Activated T-cell treated with anti-CD3 and anti-CD28 coated beads for 1 hour (primary cell): Measurements from ENCODE around the gene PLCB1.
"Not testable (repeated sequence)": the region's sequence is repeated elsewhere in the genome, so short reads cannot be mapped to it uniquely, and the experiment has no call there.

Experiments used
- DNase-seq: peaks from one replicate; pipeline ENCODE4 v3.0.0-alpha.2; 2020; ENCODE audit warnings: low read depth

The PLCB1 gene

GRCh38 chr20:8156235-8157079, 24.4 kb downstream of the PLCB1 start:
- DNase-seq, result no peak

GRCh38 chr20:8159217-8159616, 27.2 kb downstream of the PLCB1 start:
- DNase-seq, result not testable (repeated sequence)

GRCh38 chr20:8161264-8162071, 29.4 kb downstream of the PLCB1 start:
- DNase-seq, result no peak

GRCh38 chr20:8162610-8163009, 30.5 kb downstream of the PLCB1 start:
- no peak for DNase-seq

- no peak for DNase-seq
Observed at GRCh38 chr20:8163543-8163942, 31.5 kb downstream of the PLCB1 start.

- no peak for DNase-seq
Observed at GRCh38 chr20:8166730-8167129, 34.7 kb downstream of the PLCB1 start.

DNA sequence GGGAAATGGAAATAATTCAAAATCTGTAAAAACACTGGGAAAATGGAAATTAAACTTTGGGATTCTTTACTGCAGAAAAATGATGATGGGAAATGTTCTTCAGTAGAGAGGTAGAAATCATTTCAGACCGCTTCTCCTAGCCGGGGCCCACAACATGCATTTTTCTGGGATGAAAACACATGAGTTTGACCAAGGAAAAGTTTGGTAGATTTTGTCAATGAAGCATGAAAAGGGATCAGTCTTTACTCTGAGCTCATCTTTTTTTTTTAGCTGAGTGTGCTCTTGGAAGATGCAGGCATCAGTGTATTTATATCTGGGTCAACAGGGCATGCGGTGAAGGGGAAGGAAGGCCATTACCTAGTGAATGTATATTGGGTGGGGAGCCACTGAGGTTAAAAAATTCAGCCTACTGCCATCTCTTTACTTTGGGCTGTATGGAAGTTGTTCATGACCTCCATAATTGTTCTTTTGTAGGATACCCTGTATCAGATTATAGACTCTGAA, 36.8 kb downstream of the PLCB1 start:
- DNase-seq, result no peak

GRCh38 chr20:8170921-8171320, 38.9 kb downstream of the PLCB1 start:
- DNase-seq, result no peak

DNA sequence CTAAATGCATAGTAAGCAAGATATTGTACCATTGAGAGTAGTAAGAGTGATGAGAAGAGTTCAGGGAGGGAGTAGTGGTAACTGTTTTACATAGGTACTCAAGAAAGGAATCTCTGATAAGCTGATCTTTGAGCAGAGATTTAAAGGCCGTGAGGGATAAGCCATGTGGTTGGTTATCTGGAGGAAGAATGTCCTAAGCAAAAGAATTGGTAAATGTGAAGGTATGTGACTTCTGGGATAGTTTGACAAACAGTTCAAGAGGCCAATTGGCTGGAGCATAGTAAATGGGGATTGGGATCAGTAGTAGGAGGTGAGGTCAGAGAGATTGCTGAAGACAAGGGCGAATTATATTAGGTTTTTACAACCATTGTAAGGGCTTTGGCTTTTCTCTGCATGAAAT, 40.1 kb downstream of the PLCB1 start:
- no peak for DNase-seq

DNA sequence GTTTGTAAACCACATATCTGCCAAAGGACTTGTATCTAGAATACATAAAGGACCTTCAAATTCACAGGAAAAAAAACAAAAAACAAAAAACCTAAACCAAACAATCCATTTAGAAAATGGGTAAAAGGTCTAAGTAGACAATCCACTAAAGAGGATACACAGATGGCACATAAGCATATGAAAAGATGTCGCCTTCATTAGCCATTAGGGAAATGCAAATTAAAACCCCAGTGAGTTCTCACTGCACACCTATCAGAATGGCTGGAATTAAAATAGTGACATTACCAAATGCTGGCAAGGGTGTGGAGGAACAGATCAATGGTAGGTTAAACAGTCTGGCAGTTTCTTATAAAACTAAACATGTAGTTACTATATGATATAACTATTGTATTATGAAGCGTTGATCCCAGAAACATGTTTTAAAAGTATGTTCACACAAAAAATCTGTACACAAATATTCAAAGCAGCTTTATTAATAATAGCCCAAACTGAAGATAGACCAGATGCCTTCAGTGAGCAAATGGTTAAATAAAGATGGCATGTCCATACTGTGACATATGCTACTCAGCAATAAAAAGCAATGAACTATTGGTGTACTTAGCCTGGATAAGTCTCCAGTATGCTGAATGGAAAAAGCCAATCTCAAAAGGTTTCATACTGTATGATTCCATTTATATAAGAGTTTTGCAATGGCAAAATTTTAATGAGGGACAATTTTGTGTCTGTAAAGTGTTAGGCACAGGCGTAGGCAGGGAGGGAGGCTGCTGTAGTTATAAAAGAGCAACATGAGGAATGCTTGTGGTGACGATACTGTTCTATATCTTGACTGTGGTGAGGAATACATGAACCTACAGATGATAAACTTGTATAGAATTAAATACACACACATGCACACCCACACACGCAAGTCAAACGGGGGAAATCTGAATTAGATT, 43.9 kb downstream of the PLCB1 start:
- DNase-seq, result no peak

DNA sequence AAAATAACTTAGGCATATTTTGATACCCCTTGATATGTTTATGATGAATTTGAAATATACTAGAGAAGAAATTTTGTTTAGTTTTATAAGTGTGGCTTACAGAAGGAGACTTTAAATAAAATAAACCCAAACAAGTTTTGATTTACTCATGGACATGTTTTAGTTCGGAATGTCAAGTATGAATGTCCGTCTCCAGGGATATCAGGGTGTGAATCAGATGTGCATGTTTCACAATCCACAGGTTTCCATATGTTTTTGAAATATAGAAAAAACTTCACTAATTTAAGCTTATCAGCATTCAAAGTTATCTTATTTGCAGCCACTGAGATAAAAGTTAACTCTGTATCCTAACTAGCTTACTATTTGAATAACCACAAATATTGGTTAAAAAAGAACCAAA, 51.5 kb downstream of the PLCB1 start:
- no peak for DNase-seq

- no peak for DNase-seq
Observed at GRCh38 chr20:8187740-8188139, 55.7 kb downstream of the PLCB1 start.

- DNase-seq, result no peak
Observed at GRCh38 chr20:8190043-8190880, 58.2 kb downstream of the PLCB1 start.

DNA sequence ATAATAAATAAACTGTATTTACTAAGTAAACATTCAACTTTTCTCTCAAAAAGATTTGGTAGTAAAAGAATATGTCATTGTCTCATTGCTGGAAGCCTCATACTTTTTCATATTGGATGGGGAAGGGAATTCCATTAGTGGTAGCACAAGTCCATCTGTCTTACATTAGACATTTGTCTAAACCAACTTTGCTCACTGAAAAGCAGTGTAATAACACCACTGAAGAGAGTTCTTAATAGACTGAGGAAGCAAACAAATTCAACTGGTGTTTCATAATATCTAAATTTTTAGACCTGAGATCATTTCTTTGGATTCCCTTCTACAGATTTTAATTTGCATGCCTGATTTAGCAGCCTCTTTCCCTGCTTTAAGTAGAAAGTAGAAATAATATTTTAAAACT, 62.7 kb downstream of the PLCB1 start:
- DNase-seq, result no peak

- DNase-seq, result no peak
Observed at GRCh38 chr20:8196096-8196495, 64.0 kb downstream of the PLCB1 start.

DNA sequence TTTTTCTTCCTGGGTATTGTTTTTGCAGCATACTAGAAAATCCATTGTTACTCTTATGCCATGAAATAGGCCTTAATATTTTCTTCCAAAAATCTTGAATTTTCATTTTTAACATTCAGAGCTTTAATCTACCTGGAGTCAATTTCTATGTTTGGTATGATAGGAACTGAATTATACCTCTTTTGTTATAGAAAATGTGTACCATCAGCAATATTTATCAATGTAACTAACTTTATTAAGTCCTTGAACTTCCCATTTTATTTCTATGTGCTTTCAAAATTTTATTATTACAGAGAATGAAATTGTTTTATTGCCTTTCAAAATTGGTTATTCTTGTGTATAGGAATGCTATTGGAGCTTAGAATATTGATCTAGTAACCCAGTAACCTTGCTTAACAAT, 68.2 kb downstream of the PLCB1 start:
- DNase-seq, result no peak

DNA sequence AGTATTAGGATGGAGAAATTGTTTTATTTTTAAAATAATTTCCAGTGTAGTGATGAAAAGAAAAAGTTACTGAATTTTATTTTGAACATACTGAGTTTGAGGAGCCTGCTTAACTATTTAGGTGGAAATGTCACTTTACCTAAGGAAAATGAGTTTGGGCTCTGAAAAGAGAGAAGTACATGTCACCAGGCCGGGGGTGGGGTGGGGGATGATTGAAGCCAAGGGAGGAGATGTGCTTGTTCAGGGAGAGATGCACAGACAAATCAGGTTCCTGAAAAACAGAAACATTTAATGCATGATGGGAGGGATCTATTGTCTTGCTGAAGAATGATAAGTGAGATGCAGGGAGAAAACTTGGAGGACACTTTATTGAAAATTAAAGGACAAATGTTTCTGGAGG, 71.3 kb downstream of the PLCB1 start:
- DNase-seq, result no peak

DNA sequence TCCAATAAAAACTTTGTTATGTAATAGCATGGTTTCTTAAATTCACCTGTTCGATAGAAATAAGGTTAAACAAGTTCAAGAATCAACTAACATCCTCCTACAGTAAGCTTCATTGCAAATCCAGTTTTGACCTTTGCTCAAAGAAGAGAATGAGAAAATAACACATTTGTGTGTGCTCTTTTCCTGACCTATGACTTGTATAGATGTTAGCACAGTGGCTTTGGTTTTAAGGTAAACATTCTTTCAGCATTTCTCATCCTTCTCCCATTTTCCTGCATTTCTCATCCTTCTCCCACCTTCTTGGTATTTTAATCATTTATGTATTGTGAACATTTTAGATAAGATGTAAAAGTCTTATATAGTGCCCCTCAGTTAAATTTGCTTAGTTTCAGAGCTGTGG, 73.9 kb downstream of the PLCB1 start:
- DNase-seq, result no peak

GRCh38 chr20:8208226-8208625, 76.2 kb downstream of the PLCB1 start:
- no peak for DNase-seq

DNA sequence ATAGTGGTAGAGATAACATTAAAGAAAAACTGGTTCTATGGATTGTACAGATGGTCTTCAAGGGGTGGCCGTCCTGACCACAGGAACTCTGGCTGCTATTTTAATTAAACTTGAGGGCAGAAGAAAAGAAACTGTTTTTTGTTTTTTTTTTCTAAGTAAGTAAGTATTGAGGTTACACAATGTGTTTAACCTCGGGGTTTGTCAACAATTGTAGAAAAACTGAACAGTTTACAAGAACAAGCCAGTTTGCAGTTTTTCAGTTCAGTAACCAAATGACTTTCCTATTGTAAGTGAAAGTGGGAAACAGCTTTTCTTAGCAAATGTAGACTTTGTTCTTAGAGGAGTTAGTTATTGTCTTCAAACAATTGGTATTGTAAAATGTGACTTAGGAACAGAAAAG, 77.0 kb downstream of the PLCB1 start:
- DNase-seq, result no peak

DNA sequence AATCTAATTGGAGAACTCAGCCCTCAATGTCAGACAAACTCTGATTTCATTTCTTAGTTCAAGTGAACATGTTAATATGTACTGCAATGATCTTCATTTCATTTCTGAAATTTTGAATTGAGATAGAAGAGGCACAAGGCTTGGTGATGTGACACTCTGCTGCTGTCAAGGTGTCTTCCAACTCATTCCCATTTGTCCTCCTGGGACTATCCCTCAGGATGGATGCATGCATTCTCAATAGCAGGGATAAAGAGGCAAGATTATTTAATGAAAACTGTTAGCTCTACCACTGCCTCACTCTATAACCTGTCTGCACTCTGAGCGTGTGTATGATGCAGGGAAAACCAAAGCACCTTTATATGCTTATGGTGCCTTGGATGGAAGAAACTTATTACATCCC, 78.7 kb downstream of the PLCB1 start:
- DNase-seq, result no peak
